Measurements from ENCODE around the gene OPTC.

Gene OPTC

DNA sequence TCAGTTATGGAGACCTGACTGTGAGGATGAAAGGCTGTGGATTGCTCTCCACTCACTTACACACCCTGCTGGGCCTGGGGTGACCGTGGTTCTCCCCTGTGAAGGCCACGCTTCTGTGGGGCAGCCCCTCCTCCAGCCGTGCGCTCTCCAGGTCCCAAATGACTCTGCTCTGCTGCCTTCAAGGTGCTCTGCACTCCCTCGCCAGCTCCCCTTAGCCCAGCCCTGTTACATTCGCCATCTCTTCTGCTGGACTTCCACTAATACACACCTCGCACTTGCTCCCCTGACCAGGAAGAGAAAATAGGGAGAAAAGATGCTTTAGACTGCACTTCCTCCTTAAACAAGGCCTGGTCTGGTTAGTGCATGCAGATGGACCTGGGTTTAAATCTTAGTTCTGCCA lies 24.6 kb downstream of the OPTC start:
- DNase-seq, result no peak

DNA sequence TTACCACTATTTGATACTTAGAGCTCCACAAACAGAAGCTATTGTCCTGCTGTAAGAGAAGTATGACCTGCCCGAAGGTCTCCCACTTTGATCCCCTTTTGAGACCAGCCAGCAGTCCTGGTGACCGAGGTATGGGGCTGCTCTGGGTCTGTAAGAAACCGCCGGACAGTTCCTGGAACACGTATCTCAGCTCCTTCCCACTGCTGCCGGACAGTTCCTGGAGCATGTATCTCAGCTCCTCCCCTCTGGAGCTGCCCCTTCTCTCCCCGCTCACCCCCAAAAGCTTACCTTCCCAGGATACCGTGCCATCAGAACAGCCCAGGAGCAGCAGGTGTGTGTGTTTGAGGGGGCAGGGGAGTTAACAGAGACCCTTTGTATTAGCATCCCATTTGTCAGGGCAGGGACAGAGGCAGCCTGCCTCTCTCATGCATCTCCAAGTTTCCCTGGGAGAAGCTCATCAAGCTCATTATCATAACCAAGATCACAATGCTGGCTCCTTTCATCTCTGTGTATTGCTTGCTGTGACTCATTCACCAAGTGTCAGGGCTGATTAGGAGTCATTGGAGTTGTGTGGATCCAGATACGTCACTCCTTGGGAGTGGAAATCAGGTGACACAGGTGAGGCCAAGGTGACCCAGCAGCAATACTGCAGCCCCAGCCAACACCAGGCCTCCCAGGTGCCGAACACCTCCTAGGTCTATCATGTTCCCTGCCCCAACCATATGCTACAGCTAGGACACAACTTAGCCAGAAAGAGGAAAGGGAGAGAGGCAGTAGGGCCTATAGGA lies 25.3 kb downstream of the OPTC start:
- DNase-seq, result no peak

DNA sequence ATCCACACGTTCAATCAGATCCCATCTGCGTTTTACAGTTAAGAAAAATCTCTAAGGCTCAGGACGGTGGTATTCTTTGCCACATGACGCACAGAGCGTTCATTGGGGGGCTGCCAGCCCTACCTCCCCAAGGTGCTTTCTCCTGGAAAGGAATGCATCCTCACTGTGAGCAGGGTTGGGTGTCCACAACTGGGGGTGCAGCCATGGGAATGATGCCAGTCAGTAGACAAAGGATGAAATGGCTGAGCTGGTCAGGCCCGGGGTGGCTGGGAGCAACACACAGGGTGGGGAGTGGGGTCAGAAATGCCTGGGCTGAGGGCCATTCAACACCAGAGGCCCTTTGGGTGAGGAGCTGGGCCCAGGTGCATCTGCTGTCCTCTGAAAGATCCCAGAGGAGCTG lies 25.9 kb downstream of the OPTC start:
- DNase-seq, result no peak

GRCh38 chr1:203520315-203520714 lies 26.4 kb downstream of the OPTC start:
- no peak for DNase-seq

GRCh38 chr1:203521074-203521794 lies 27.3 kb downstream of the OPTC start:
- no peak for DNase-seq

DNA sequence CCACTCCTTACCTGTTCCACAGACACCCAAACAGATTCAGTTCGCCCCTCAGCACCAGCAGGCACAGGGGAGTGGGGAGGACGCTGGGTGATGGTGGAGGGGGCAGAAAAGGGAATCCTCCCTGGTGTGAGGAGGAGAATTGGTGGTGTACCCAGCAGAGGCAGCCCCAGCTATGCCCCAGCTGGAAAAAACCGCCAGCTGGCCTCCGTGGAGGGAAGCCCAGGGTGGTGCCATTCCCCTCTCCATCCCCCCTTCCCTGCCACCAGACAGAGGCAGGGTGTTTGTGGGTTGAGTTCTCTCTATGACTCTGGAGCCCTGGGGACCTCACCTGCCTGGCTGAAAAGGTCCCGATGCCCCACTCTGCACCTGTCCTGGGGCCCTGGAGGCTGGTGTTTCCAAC lies 27.9 kb downstream of the OPTC start:
- no peak for DNase-seq

DNA sequence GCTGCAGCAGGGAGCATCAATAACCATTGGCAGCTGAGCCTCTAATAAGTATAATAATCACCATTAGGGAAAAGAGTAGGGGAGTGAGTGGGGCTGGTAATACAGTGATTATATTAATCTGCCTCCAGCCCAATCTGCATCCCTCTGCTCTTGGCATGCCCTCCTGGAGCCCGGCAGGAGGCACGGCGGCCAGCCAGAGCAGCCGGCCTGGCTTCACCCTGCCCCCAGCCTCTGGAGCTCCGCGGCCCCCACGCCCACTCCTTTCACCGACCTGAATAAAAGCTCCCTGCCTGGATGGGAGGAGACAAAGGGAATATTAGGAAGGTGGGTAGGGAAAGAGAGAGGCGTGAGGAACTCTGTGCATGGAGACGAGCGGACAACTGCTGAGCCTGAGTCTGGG lies 28.3 kb downstream of the OPTC start:
- no peak for DNase-seq

DNA sequence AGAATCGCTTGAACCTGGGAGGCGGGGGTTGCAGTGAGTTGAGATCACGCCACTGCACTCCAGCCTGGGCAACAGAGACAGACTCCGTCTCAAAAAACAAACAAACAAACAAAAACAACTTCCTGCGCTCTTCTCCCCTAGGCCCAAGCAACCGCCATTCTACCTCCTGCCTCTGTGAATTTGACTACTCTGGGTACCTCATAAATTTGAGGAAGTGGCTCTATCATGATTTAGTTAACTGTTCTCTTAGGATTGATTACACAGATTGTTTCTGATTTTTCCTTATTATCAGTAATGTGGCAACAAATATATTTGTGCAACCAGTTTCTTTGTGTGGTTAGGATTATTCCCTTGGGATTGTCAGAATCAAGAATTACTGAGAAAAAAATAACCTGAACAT lies 29.7 kb downstream of the OPTC start:
- no peak for DNase-seq

GRCh38 chr1:203524152-203524551 lies 30.2 kb downstream of the OPTC start:
- no peak for DNase-seq

- DNase-seq, result no peak
Measured at GRCh38 chr1:203524824-203525223, 30.9 kb downstream of the OPTC start.

GRCh38 chr1:203525685-203526084 lies 31.7 kb downstream of the OPTC start:
- no peak for DNase-seq

DNA sequence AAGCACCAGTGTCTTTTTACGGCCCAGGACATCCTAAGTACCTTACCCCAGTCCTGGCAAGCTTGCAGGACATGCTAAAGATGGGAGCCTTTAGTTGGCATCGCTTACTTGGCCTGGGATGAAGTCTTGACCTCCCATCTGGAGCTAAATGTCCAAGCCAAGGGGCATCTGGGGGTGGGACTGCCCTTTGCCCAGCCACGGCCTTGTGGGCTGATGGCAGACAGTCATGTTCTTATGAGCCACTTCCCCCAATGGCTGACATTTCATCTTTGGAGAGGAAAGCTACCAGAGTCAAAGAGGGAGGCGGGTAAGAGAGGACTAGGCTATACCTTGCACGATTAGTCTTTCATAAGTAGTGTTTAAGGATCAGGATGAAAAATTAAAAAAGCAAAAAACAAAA lies 32.2 kb downstream of the OPTC start:
- DNase-seq, result no peak

- no peak for DNase-seq
Measured at GRCh38 chr1:203526572-203526971, 32.6 kb downstream of the OPTC start.

- DNase-seq, result no peak
Measured at GRCh38 chr1:203527013-203527412, 33.1 kb downstream of the OPTC start.

- no peak for DNase-seq
Measured at GRCh38 chr1:203528063-203528462, 34.1 kb downstream of the OPTC start.

DNA sequence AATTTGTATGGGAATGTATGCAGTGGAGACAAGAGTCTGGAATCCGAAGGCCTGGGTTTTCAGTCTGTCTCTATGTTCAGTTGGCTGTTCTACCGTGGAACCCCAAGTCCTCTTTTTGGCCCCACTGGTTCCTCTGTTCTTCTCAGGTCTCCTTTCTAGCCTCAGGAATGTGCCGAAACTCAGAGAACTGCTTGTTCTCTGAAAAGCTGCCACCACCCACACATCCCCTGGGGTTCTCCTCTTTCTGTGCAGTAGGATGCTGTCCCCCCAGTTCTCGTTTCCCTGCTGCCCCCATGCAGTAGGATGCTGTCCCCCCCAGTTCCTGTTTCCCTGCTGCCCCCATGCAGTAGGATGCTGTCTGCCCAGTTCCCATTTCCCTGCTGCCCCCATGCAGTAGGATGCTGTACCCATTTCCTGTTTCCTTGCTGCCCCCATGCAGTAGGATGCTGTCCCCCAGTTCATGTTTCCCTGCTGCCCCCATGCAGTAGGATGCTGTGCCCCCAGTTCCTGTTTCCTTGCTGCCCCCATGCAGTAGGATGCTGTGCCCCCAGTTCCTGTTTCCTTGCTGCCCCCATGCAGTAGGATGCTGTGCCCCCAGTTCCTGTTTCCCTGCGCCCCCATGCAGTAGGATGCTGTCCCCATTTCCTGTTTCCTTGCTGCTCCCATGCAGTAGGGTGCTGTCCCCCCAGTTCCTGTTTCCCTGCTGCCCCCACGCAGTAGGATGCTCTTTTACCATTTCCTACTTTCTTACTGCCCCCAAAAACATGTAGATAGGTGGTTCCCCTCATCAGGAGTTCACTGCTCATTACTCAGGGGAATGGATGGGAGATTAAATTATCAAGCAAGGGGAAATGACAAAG lies 35.3 kb downstream of the OPTC start:
- no peak for DNase-seq

DNA sequence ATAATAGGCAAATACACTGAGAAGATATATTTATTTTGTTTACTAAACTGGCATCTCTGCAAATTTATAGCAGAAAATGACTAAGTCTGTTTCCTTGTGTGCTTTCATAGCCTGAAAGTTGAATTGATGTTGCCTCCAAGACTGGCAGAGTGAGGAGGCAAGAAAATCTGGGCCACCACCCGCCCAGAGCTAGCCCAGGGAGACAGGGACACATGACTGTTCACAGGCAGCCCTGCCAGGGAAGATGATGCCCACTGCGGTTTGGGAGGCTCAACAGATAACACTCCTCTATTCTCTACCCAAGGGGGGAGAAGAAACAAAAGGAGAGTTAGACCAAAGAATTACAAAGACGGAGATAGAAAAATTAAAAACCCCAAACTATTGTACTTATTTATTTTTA lies 37.1 kb downstream of the OPTC start:
- no peak for DNase-seq

- DNase-seq, result no peak
Measured at GRCh38 chr1:203534012-203534411, 40.1 kb downstream of the OPTC start.

DNA sequence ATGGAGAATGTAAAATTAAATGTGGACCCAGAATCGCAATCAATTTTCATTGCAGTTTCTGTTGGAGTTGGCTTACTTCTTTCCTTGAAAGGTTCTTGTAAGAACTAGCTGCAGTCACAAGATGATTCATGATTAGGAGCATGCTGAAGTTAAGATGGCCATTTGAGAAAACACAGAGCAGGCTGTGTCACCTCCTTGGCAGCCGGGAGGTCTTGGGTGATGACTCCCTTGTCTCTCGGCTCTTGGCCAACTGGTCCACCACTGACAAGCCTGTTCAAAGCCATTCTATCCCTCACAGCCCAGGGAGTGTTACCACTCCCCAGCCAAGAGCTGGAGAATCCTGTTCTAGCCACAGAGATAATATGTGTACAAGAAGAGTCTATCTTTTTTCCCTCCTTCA lies 40.6 kb downstream of the OPTC start:
- DNase-seq, result no peak

- no peak for DNase-seq
Measured at GRCh38 chr1:203536575-203536974, 42.6 kb downstream of the OPTC start.

DNA sequence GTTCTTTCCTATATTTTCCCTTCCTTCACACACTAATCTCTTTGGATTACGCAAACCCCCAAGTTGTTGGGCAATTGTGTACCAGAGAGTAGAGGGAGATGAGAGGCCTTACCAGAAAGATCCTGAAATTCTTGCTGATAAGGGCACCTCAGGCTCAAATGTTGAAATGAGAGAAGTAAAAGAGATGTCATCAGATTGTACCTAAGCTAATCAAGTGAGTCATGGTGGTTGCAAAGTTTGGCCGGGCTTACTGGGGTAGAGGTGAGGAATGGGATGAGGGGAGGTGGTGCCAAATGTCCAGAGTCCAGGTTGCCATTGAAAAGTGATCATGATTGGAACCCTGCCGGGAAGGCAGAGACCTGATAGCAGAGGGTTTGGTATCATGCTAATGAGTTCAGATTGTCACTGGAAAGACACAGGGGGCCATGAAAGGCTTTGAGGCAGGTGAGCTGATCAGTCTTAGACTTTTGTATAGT lies 43.1 kb downstream of the OPTC start:
- DNase-seq, result no peak

DNA sequence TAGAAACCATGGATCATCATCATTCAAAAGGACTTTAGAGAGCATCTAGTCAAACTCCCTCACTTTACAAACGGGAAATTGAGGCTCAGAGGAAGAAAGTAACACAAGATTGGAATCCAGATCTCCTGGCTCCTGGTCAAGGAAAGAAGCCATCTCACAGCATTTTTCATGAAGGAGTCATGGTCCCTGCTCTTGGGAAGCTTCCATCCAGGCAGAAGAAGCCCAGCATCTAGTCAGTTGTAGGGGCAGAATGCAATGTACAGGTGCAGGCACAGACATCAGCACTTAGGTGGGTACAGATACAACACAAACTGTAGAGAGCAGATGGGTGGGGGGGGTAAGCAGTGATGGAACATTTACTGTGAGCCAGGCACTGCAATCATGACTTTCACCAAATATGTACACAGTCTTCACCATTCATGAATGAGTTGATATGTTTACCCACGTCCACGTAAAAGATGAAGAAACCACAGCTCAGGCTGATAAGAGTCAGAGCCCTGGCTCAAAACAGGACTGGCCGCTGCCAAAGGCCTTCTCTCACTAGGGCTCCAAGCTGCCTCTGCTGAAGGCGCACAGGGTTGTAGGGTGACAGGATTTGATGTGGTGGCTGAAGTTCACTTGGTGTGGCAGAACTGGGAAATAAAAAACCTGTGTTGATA lies 44.0 kb downstream of the OPTC start:
- DNase-seq, result no peak

- DNase-seq, result no peak
Measured at GRCh38 chr1:203538726-203539125, 44.8 kb downstream of the OPTC start.

All from cerebellar nuclear complex (tissue), 1 donor.